Panc1 (cell line): ENCODE data around the gene NCKAP5.

Source experiments
- CTCF ChIP-seq: fragments of 450-650 bp; IDR thresholded peaks from 2 replicates; pipeline ENCODE4 v1.5.1; 2017; ENCODE audit warnings: mild to moderate bottlenecking
- POLR2AphosphoS5 ChIP-seq: IDR thresholded peaks from 2 replicates; pipeline ENCODE4 v1.6.1; 2012; ENCODE audit warnings: mild to moderate bottlenecking, low read depth, low read length, moderate library complexity
- SIN3A ChIP-seq: IDR thresholded peaks from 2 replicates; pipeline ENCODE4 v1.6.1; 2012; ENCODE audit warnings: low read depth, mild to moderate bottlenecking, low read length, moderate library complexity, borderline replicate concordance; ENCODE audit not compliant: insufficient read depth
- TCF7L2 ChIP-seq: IDR thresholded peaks from 2 replicates; pipeline ENCODE4 v1.6.1; 2011; ENCODE audit warnings: mild to moderate bottlenecking, low read depth, low read length, inconsistent platforms
- TF ChIP-seq, protein P1 (sequence below), 2 experiments: IDR thresholded peaks; 2 replicates each; pipeline ENCODE4 v1.6.1; 2011 to 2012; ENCODE audit warnings: low read depth in 2 of 2, control low read depth in 1 of 2, low read length in 1 of 2, mild to moderate bottlenecking in 1 of 2, moderate library complexity in 1 of 2; ENCODE audit not compliant: insufficient read depth in 1 of 2

DNA sequence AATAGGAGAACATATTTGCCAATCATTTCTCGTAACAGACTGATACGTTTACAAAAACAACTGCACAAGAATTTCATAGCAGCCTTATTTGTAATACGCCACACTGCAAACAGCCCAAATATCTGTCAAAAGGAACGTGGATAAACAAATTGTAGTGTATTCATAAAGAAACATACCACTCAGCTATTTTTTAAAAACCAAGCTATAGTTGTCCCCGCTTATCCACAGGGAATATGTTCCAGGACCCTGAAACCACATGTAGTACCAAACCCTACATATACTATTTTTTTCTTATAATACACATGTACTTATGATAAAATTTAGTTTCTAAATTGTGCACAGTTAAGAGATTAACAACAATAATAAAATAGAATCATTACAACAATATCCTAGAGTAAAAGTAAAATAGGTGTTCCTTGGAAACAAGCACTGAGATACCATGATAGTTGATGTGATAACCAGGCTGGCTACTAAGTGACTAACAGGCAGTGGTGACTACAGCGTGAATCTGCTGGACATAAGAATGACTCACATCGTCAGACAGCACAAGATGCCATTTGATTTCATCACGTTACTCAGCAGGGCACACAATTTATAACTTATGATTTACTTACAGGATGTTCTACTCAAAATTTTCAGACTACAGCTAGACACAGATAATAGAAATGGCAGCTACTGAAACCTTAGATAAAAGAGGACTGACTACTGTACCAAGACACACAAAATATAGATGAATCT lies 367.4 kb downstream of the NCKAP5 start:
- TF ChIP-seq POLR2AphosphoS5: no peak
- TF ChIP-seq CTCF: no peak
- TF ChIP-seq, protein P1, sequence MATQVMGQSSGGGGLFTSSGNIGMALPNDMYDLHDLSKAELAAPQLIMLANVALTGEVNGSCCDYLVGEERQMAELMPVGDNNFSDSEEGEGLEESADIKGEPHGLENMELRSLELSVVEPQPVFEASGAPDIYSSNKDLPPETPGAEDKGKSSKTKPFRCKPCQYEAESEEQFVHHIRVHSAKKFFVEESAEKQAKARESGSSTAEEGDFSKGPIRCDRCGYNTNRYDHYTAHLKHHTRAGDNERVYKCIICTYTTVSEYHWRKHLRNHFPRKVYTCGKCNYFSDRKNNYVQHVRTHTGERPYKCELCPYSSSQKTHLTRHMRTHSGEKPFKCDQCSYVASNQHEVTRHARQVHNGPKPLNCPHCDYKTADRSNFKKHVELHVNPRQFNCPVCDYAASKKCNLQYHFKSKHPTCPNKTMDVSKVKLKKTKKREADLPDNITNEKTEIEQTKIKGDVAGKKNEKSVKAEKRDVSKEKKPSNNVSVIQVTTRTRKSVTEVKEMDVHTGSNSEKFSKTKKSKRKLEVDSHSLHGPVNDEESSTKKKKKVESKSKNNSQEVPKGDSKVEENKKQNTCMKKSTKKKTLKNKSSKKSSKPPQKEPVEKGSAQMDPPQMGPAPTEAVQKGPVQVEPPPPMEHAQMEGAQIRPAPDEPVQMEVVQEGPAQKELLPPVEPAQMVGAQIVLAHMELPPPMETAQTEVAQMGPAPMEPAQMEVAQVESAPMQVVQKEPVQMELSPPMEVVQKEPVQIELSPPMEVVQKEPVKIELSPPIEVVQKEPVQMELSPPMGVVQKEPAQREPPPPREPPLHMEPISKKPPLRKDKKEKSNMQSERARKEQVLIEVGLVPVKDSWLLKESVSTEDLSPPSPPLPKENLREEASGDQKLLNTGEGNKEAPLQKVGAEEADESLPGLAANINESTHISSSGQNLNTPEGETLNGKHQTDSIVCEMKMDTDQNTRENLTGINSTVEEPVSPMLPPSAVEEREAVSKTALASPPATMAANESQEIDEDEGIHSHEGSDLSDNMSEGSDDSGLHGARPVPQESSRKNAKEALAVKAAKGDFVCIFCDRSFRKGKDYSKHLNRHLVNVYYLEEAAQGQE (IDR thresholded peaks at IDR 0.05; ENCODE audit: insufficient read depth in 1 of 2, low read depth in 2 of 2, low read length in 1 of 2): no peak
- TF ChIP-seq SIN3A: no peak
- no peak for TF ChIP-seq TCF7L2
